K562 (cell line): ENCODE measurements around the gene ILK. TPM values are rescaled to one million over a fixed set of nuclear protein-coding genes. Genes with fewer than 3 reads are reported as not detected.

Source experiments
- ADNP ChIP-seq: fragments of 200-800 bp; sonication (Bioruptor generic); IDR thresholded peaks from 2 replicates; pipeline ENCODE4 v1.6.1; 2016; ENCODE audit warnings: missing genetic modification characterization, missing compliant biosample characterization
- BCLAF1 ChIP-seq, 2 experiments: fragments of 450-650 bp in 1 of 2; IDR thresholded peaks; 2 replicates each; pipeline ENCODE4 v1.6.1; 2011 to 2017; ENCODE audit warnings: low read depth in 2 of 2, antibody characterized with exemption in 1 of 2, borderline replicate concordance in 1 of 2, low read length in 1 of 2, mild to moderate bottlenecking in 1 of 2, mixed read lengths in 1 of 2; ENCODE audit not compliant: control insufficient read depth in 1 of 2
- CBFB ChIP-seq: sonication (generic); formaldehyde crosslinking; IDR thresholded peaks from 2 replicates; pipeline ENCODE4 v1.4.0; 2020; ENCODE audit warnings: mild to moderate bottlenecking, missing genetic modification reagents
- ID3 ChIP-seq, 2 experiments: fragments of 250-450 bp in 1 of 2; fragments of 450-650 bp in 1 of 2; sonication (Bioruptor Pico) in 1 of 2; IDR thresholded peaks; 2 replicates each; pipeline versions ENCODE4 v1.6.1 to v1.8.0; 2016 to 2021; ENCODE audit warnings: mild to moderate bottlenecking in 2 of 2, moderate library complexity in 2 of 2, missing compliant biosample characterization in 1 of 2, missing genetic modification characterization in 1 of 2
- KDM5B ChIP-seq: fragments of 200-600 bp; sonication (generic); IDR thresholded peaks from 2 replicates; pipeline ENCODE4 v1.6.1; 2012; ENCODE audit warnings: low read depth, mild to moderate bottlenecking, moderate library complexity, low read length, control low read depth, inconsistent platforms; ENCODE audit not compliant: insufficient replicate concordance
- NR2C1 ChIP-seq, 2 experiments: fragments of 450-650 bp; IDR thresholded peaks; 2 replicates each; pipeline ENCODE4 v1.6.1; 2017; ENCODE audit warnings: mild to moderate bottlenecking in 2 of 2, antibody characterized with exemption in 1 of 2, inconsistent platforms in 1 of 2, missing compliant biosample characterization in 1 of 2, missing genetic modification characterization in 1 of 2
- NUFIP1 ChIP-seq: fragments of 450-650 bp; IDR thresholded peaks from 2 replicates; pipeline ENCODE4 v1.6.1; 2018; ENCODE audit not compliant: partially characterized antibody
- PTRF ChIP-seq: fragments of 450-650 bp; IDR thresholded peaks from 2 replicates; pipeline ENCODE4 v1.6.1; 2016; ENCODE audit warnings: mild to moderate bottlenecking, missing genetic modification characterization, missing compliant biosample characterization
- RBM15 ChIP-seq: fragments of 200-400 bp; formaldehyde crosslinking; IDR thresholded peaks from 2 replicates; pipeline ENCODE4 v1.6.1; 2018; ENCODE audit warnings: mild to moderate bottlenecking, low read length, moderate library complexity; ENCODE audit not compliant: insufficient read depth
- RBM17 ChIP-seq: fragments of 200-400 bp; formaldehyde crosslinking; IDR thresholded peaks from 2 replicates; pipeline ENCODE4 v1.6.1; 2017; ENCODE audit warnings: low read depth, mild to moderate bottlenecking, low read length, borderline replicate concordance
- SRSF7 ChIP-seq: fragments of 200-400 bp; formaldehyde crosslinking; optimal IDR thresholded peaks from 2 replicates; pipeline ENCODE3; 2017; ENCODE audit warnings: mild to moderate bottlenecking, low read depth, low read length
- TOE1 ChIP-seq, 2 experiments: fragments of 450-650 bp in 1 of 2; sonication (generic) in 1 of 2; formaldehyde crosslinking in 1 of 2; IDR thresholded peaks; 2 replicates each; pipeline versions ENCODE4 v1.7.1 to v1.8.0; 2016 to 2022; ENCODE audit warnings: borderline replicate concordance in 2 of 2, mild to moderate bottlenecking in 2 of 2, antibody characterized with exemption in 1 of 2, inconsistent platforms in 1 of 2, low read depth in 1 of 2, missing genetic modification reagents in 1 of 2, moderate library complexity in 1 of 2
- XRCC4 ChIP-seq: IDR thresholded peaks from one replicate; pipeline ENCODE4 v1.6.1; 2011; ENCODE audit not compliant: insufficient read depth, insufficient read length; ENCODE audit errors: extremely low read depth
- ZBED1 ChIP-seq: IDR thresholded peaks from 2 replicates; pipeline ENCODE4 v1.6.1; 2014
- ZBTB33 ChIP-seq: sonication (generic); formaldehyde crosslinking; IDR thresholded peaks from 2 replicates; pipeline ENCODE4 v1.8.1; 2023; ENCODE audit warnings: mild to moderate bottlenecking, missing genetic modification reagents
- ZNF274 ChIP-seq: IDR thresholded peaks from 2 replicates; pipeline ENCODE4 v1.6.1; 2011; ENCODE audit warnings: low read depth, mild to moderate bottlenecking, low read length, moderate library complexity, borderline replicate concordance
- ZNF512 ChIP-seq: IDR thresholded peaks from 2 replicates; pipeline ENCODE4 v1.6.1; 2016; ENCODE audit warnings: missing genetic modification characterization, missing compliant biosample characterization
- ZNF655 ChIP-seq: fragments of 250-450 bp; sonication (Bioruptor Pico); IDR thresholded peaks from 2 replicates; pipeline ENCODE4 v1.5.0; 2021
- polyA plus RNA-seq, 8 experiments: library from polyadenylated mRNA; depleted of rRNA in 4 of 8; stranded (reverse) in 5 of 8; unstranded in 3 of 8; fragments of >200 nt; fragmentation: Nextera tagmentation in 2 of 8; fragmentation: Illumina TruSeq in 1 of 8; extraction: Ambion mirVana in 2 of 8; extraction: Trizol in 1 of 8; gene quantifications; 2 replicates each; pipeline versions ENCODE4 v1.2.1 to v1.2.3, GENCODE V29; 2011 to 2014; ENCODE audit warnings: inconsistent platforms in 1 of 8, missing spikeins in 1 of 8
- total RNA-seq, 7 experiments: library from RNA; depleted of rRNA in 6 of 7; stranded (reverse); fragments of >200 nt in 6 of 7; fragmentation: Illumina TruSeq in 2 of 7; extraction: Trizol in 2 of 7; gene quantifications; 2 replicates each; pipeline versions ENCODE4 v1.2.1 to v1.2.3, GENCODE V29; 2011 to 2021; ENCODE audit warnings: low replicate concordance in 1 of 7

Gene ILK
- total and polyA plus RNA-seq, 9 of the 15 experiments (the other 6 are each of a cell fraction or from before 2014, with no cell fraction given): 43.3 to 95.9 (median 58.9) TPM

- TF ChIP-seq ZNF512 (no peak), RBM17 (no peak), SRSF7 (no peak), ZBED1 (no peak), BCLAF1 (IDR thresholded peaks at IDR 0.05; ENCODE audit: borderline replicate concordance in 1 of 2, control insufficient read depth in 1 of 2, low read depth in 2 of 2, low read length in 1 of 2) (no peak), ZNF274 (no peak), ADNP (tag) (no peak), ID3 (CRISPR knock-in tag; IDR thresholded peaks at IDR 0.05) (no peak), ID3 (tag; IDR thresholded peaks at IDR 0.05) (no peak), ZNF655 (no peak), NR2C1 (IDR thresholded peaks at IDR 0.05) (no peak), NR2C1 (tag; IDR thresholded peaks at IDR 0.05) (no peak), RBM15 (no peak), TOE1 (IDR thresholded peaks at IDR 0.05; ENCODE audit: borderline replicate concordance) (no peak), TOE1 (CRISPR knock-in tag; IDR thresholded peaks at IDR 0.05; ENCODE audit: borderline replicate concordance, low read depth) (no peak), ZBTB33 (no peak), CBFB (no peak), NUFIP1 (no peak), PTRF (tag) (no peak), KDM5B (no peak), XRCC4 (no peak)
Measured at GRCh38 chr11:6650980-6651379, 47.4 kb downstream of the ILK start (continued).
